SK-N-SH (cell line): ENCODE data around the gene EIF1AY. TPM values are rescaled to one million over a fixed set of nuclear protein-coding genes. Genes with fewer than 3 reads are reported as not detected.

Experiments used
- CTCF ChIA-PET: fragments of 300-600, 350-600 bp; formaldehyde crosslinking; extraction: SDS; loops from one replicate; lab custom pipeline; 2021; lab: Yijun Ruan, JAX
- POLR2A ChIA-PET: fragments of 350-600 bp; sonication (Branson Sonifier 250); formaldehyde crosslinking; extraction: SDS; loops from one replicate; lab custom pipeline; 2020; ENCODE audit warnings: antibody characterized with exemption, inconsistent platforms; lab: Yijun Ruan, JAX
- DNase-seq: peaks from one replicate; pipeline ENCODE4 v3.0.0; 2012
- H2AFZ ChIP-seq: fragments of 200-600 bp; sonication (generic); 2 replicates; pipeline ENCODE4 v1.8.1; 2016; ENCODE audit warnings: antibody characterized with exemption, mild to moderate bottlenecking, low read depth
- H3F3A ChIP-seq: fragments of 200-600 bp; sonication (generic); replicated peaks from 2 replicates; pipeline ENCODE3; 2016; ENCODE audit warnings: antibody characterized with exemption, mild to moderate bottlenecking; ENCODE audit not compliant: insufficient read depth
- H3K27ac ChIP-seq, 2 experiments: fragments of 200-500 bp in 1 of 2; fragments of 200-600 bp in 1 of 2; sonication (Bioruptor generic) in 1 of 2; sonication (generic), shearing (Covaris generic) in 1 of 2; 2 replicates each; pipeline versions ENCODE4 v1.5.1 to v1.6.1; 2014 to 2016; ENCODE audit warnings: low read depth in 2 of 2, inconsistent platforms in 1 of 2, low read length in 1 of 2, mild to moderate bottlenecking in 1 of 2, mixed read lengths in 1 of 2
- H3K27me3 ChIP-seq: fragments of 200-600 bp; sonication (generic), shearing (Covaris generic); 2 replicates; pipeline ENCODE4 v1.6.1; 2016; ENCODE audit warnings: mixed run types; ENCODE audit not compliant: insufficient read depth
- H3K36me3 ChIP-seq, 2 experiments: fragments of 200-500 bp in 1 of 2; fragments of 200-600 bp in 1 of 2; sonication (Bioruptor generic) in 1 of 2; sonication (generic) in 1 of 2; replicated peaks in 1 of 2; 2 replicates each; pipeline versions ENCODE3 to v1.5.1; 2014 to 2016; ENCODE audit warnings: low read length in 1 of 2, mild to moderate bottlenecking in 1 of 2; ENCODE audit not compliant: insufficient read depth in 2 of 2, control insufficient read depth in 1 of 2
- H3K4me1 ChIP-seq, 2 experiments: fragments of 200-500 bp in 1 of 2; fragments of 200-600 bp in 1 of 2; sonication (Bioruptor generic) in 1 of 2; sonication (generic), shearing (Covaris generic) in 1 of 2; 2 replicates each; pipeline versions ENCODE4 v1.5.1 to v1.6.1; 2014 to 2016; ENCODE audit warnings: low read depth in 1 of 2, low read length in 1 of 2, mixed run types in 1 of 2; ENCODE audit not compliant: insufficient read depth in 2 of 2, control insufficient read depth in 1 of 2
- H3K4me2 ChIP-seq: fragments of 200-600 bp; sonication (generic), shearing (Covaris generic); 2 replicates; pipeline ENCODE4 v1.6.1; 2017; ENCODE audit warnings: mixed run types
- H3K4me3 ChIP-seq, 2 experiments: fragments of 200-500 bp in 1 of 2; fragments of 200-600 bp in 1 of 2; sonication (Bioruptor generic) in 1 of 2; sonication (generic), shearing (Covaris generic) in 1 of 2; 2 replicates each; pipeline versions ENCODE4 v1.5.1 to v1.8.1; 2014 to 2016; ENCODE audit warnings: low read depth in 2 of 2, inconsistent platforms in 1 of 2, low read length in 1 of 2, mild to moderate bottlenecking in 1 of 2, mixed read lengths in 1 of 2, moderate library complexity in 1 of 2
- H3K79me2 ChIP-seq: fragments of 200-600 bp; sonication (generic); 2 replicates; pipeline ENCODE4 v1.8.1; 2017; ENCODE audit warnings: mild to moderate bottlenecking; ENCODE audit not compliant: insufficient read depth
- H3K9ac ChIP-seq: fragments of 200-600 bp; sonication (generic); 2 replicates; pipeline ENCODE4 v1.6.1; 2017; ENCODE audit warnings: mixed run types
- H3K9me2 ChIP-seq: fragments of 200-600 bp; sonication (generic); 2 replicates; pipeline ENCODE4 v1.6.1; 2017; ENCODE audit warnings: mixed run types
- H3K9me3 ChIP-seq: fragments of 200-600 bp; sonication (generic); 2 replicates; pipeline ENCODE4 v1.6.1; 2017; ENCODE audit warnings: mixed run types, mild to moderate bottlenecking, moderate library complexity
- H4K20me1 ChIP-seq: fragments of 200-600 bp; sonication (generic); 2 replicates; pipeline ENCODE4 v1.6.1; 2017; ENCODE audit warnings: mild to moderate bottlenecking, mixed run types; ENCODE audit not compliant: insufficient read depth
- CHD2 ChIP-seq: fragments of 150-350 bp; IDR thresholded peaks from 2 replicates; pipeline ENCODE4 v1.6.1; 2018; ENCODE audit warnings: low read length; ENCODE audit not compliant: partially characterized antibody
- ELF1 ChIP-seq: IDR thresholded peaks from 2 replicates; pipeline ENCODE4 v1.4.0; 2012
- EZH2phosphoT487 ChIP-seq: fragments of 200-600 bp; sonication (generic); IDR thresholded peaks from 2 replicates; pipeline ENCODE4 v1.6.1; 2017; ENCODE audit warnings: low read depth, mixed run types, mild to moderate bottlenecking, antibody characterized with exemption, moderate library complexity, borderline replicate concordance
- FOSL2 ChIP-seq: IDR thresholded peaks from 2 replicates; pipeline ENCODE4 v1.4.0; 2012; ENCODE audit warnings: low read depth, mild to moderate bottlenecking, moderate library complexity, borderline replicate concordance
- FOXJ3 ChIP-seq: sonication (generic); formaldehyde crosslinking; IDR thresholded peaks from 2 replicates; pipeline ENCODE4 v1.5.1; 2020; ENCODE audit warnings: mild to moderate bottlenecking, missing genetic modification reagents
- FOXM1 ChIP-seq: IDR thresholded peaks from 2 replicates; pipeline ENCODE4 v1.4.0; 2012; ENCODE audit warnings: low read depth, mild to moderate bottlenecking
- GABPA ChIP-seq: IDR thresholded peaks from 2 replicates; pipeline ENCODE4 v1.4.0; 2012; ENCODE audit warnings: low read depth, mild to moderate bottlenecking
- MEF2A ChIP-seq: IDR thresholded peaks from 2 replicates; pipeline ENCODE4 v1.4.0; 2012; ENCODE audit warnings: low read depth, borderline replicate concordance
- MXI1 ChIP-seq: IDR thresholded peaks from 2 replicates; pipeline ENCODE4 v1.6.1; 2012; ENCODE audit warnings: mild to moderate bottlenecking, low read depth, low read length, improper control_type of control experiment
- PBX3 ChIP-seq: IDR thresholded peaks from 2 replicates; pipeline ENCODE4; 2012
- RXRA ChIP-seq: IDR thresholded peaks from 2 replicates; pipeline ENCODE4 v1.4.0; 2012; ENCODE audit warnings: low read depth, mild to moderate bottlenecking, borderline replicate concordance
- SIN3A ChIP-seq: IDR thresholded peaks from 2 replicates; pipeline ENCODE4 v1.6.1; 2012; ENCODE audit warnings: low read depth, mild to moderate bottlenecking, low read length, moderate library complexity, borderline replicate concordance
- TCF12 ChIP-seq: IDR thresholded peaks from 2 replicates; pipeline ENCODE4 v1.4.0; 2012
- TEAD4 ChIP-seq: IDR thresholded peaks from 2 replicates; pipeline ENCODE4 v1.4.0; 2012; ENCODE audit warnings: mild to moderate bottlenecking, borderline replicate concordance; ENCODE audit not compliant: insufficient read depth
- USF1 ChIP-seq: IDR thresholded peaks from 2 replicates; pipeline ENCODE4 v1.4.0; 2012; ENCODE audit warnings: low read depth, borderline replicate concordance
- YY1 ChIP-seq: IDR thresholded peaks from 2 replicates; pipeline ENCODE4 v1.4.0; 2012; ENCODE audit warnings: low read depth, mild to moderate bottlenecking
- WGBS: methylation state at CpG from one replicate; pipeline ENCODE4 v1.1.6; 2017; ENCODE audit warnings: low lambda C conversion rate; 5-methylcytosine and 5-hydroxymethylcytosine counted together
- polyA plus RNA-seq, 3 experiments: library from polyadenylated mRNA; depleted of rRNA; stranded (reverse); fragments of >200 nt; gene quantifications; 2 replicates each; pipeline ENCODE4 v1.2.3, GENCODE V29; 2012
- small RNA-seq, 7 experiments: library from RNA; depleted of rRNA; stranded (forward); fragments of <200 nt; gene quantifications; one replicate each; pipeline ENCODE3, GENCODE V24; 2012
- TF ChIP-seq, protein P1 (sequence below): fragments of 150-350 bp; IDR thresholded peaks from 2 replicates; pipeline ENCODE4 v1.6.1; 2016; ENCODE audit warnings: mild to moderate bottlenecking, low read depth, low read length
- TF ChIP-seq, protein P2 (sequence below): IDR thresholded peaks from 2 replicates; pipeline ENCODE4 v1.4.0; 2012; ENCODE audit warnings: low read depth

EIF1AY gene
- polyA plus RNA-seq, 1 of the 3 experiments (the other 2 are of a cell fraction): not detected

DNA sequence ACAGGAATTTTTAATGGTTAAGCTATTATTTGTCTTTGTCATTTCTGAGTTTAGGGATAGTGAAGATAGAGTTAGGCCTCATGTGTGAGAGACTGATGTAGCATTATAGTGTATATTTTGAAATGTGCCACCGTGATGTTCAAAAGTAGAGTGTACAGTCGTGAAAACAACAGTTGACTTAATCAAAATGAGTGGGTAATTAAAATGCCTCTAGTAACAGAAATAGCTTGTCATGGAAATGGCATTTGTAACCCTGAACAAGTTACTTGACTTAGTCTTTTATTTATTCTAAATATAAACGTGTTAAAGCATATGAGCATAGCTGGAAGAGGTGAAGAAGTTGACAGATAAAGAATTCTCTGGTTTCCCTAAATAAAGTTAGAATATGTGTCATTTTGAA lies 6.1 kb downstream of the EIF1AY start (continued):
- TF ChIP-seq GABPA (no peak), FOXJ3 (CRISPR knock-in tag) (no peak), MXI1 (no peak)
- TF ChIP-seq, protein P1, sequence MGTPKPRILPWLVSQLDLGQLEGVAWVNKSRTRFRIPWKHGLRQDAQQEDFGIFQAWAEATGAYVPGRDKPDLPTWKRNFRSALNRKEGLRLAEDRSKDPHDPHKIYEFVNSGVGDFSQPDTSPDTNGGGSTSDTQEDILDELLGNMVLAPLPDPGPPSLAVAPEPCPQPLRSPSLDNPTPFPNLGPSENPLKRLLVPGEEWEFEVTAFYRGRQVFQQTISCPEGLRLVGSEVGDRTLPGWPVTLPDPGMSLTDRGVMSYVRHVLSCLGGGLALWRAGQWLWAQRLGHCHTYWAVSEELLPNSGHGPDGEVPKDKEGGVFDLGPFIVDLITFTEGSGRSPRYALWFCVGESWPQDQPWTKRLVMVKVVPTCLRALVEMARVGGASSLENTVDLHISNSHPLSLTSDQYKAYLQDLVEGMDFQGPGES: no peak

- TF ChIP-seq, protein P2, sequence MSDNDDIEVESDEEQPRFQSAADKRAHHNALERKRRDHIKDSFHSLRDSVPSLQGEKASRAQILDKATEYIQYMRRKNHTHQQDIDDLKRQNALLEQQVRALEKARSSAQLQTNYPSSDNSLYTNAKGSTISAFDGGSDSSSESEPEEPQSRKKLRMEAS: no peak
- TF ChIP-seq TEAD4 (no peak), YY1 (no peak), GABPA (no peak), EZH2phosphoT487 (no peak), PBX3 (no peak), CHD2 (no peak), SIN3A (no peak), FOXJ3 (CRISPR knock-in tag) (no peak), ELF1 (no peak), FOXM1 (no peak), RXRA (no peak), USF1 (no peak), TCF12 (no peak), MEF2A (no peak), FOSL2 (no peak)
- ChIA-PET CTCF (no interaction called here), POLR2A (no interaction called here)
- Histone ChIP-seq H3K9me2 (no peaks in the 10 kb centered on the region), H3K27me3 (no peaks in the 10 kb centered on the region), H3F3A (no peaks in the 10 kb centered on the region), H3K4me1 (no peaks in the 10 kb centered on the region), H3K36me3 (no peaks in the 10 kb centered on the region), H3K79me2 (no peaks in the 10 kb centered on the region), H3K4me3 (no peak overlapping the region), H2AFZ (no peak overlapping the region), H3K9ac (no peak overlapping the region), H4K20me1 (no peaks in the 10 kb centered on the region), H3K27ac (no peak overlapping the region), H3K9me3 (no peaks in the 10 kb centered on the region), H3K4me2 (no peak overlapping the region)
- WGBS: no CpG with 5 or more reads among the region's 4 CpGs
- no peak for DNase-seq
These were observed 10.6 kb downstream of the EIF1AY start for GRCh38 chrY:20586161-20586560.

Small RNA genes within 50 kb of the gene (small RNA-seq; reads per million reads assigned to genes)
- 0 reads per million in 7 experiments for gene KDM5DP1

Other genes with a start within 250 kb of the EIF1AY start
- gene RPS4Y2, start 180.3 kb downstream of the EIF1AY start, polyA plus RNA-seq (2012; rRNA removed): not detected in 2 replicates